Frontal cortex (tissue), 4 donors: ENCODE measurements around the gene AHCYL2. TPM values are rescaled to one million over a fixed set of nuclear protein-coding genes. Genes with fewer than 3 reads are reported as not detected.
"Not testable (repeated sequence)": the region's sequence is repeated elsewhere in the genome, so short reads cannot be mapped to it uniquely, and the experiment has no call there.

Experiments
- DNase-seq, 2 donors: peaks; one replicate each; pipeline ENCODE4 v3.0.0; 2012; ENCODE audit warnings: low spot score in 2 of 2
- FAIRE-seq: peaks from 2 replicates; lab custom pipeline; 2012; peaks lifted over from hg19 to GRCh38; lab: Jason Lieb, UNC
- total RNA-seq: library from RNA; depleted of rRNA; stranded (reverse); fragments of >200 nt; gene quantifications from one replicate; pipeline ENCODE4 v1.2.3, GENCODE V29; 2014
- donor health status: control.
- donor health status: control.
- donor health status: control.

AHCYL2 gene
- total RNA-seq, 1 donor from 2014 or later, result 15.9 TPM

- no peak for FAIRE-seq
- no peak for DNase-seq
Measured at GRCh38 chr7:129394982-129395914, 170.4 kb downstream of the AHCYL2 start.

DNA sequence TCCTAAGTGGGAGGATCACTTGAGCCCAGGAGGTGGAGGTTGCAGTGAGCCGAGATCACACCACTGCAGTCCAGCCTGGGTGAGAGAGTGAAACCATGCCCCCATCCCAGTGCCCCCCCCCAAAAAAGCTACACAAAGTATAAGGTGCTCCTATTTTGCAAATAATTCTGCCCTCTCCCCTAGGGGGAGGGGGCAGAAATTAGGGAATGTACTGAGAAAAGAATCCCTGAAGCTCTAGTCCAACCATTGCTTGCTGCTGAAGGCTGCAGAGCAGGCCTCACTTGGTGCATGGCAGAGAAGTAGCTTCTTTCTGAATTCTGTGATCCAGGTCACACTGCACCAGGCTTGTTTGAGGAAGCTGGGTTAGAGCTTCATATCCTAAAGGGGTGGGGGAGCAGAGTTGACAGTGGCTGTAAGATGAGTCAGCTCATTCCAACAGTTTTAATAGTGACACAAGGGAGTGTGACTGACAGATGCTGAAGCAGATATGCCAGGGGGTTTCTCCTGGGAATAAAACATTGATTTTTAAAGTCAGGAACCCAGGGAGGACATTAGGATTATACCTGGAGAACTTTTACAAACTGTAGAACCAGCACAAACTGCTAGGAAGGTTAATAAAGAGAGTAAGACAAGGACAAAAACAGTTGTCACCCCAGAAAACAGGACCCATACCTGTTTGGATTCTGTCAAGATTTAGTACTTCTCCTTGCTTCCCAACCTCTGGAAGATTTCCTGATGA lies 176.6 kb downstream of the AHCYL2 start:
- FAIRE-seq (no peak), DNase-seq (no peak)

DNA sequence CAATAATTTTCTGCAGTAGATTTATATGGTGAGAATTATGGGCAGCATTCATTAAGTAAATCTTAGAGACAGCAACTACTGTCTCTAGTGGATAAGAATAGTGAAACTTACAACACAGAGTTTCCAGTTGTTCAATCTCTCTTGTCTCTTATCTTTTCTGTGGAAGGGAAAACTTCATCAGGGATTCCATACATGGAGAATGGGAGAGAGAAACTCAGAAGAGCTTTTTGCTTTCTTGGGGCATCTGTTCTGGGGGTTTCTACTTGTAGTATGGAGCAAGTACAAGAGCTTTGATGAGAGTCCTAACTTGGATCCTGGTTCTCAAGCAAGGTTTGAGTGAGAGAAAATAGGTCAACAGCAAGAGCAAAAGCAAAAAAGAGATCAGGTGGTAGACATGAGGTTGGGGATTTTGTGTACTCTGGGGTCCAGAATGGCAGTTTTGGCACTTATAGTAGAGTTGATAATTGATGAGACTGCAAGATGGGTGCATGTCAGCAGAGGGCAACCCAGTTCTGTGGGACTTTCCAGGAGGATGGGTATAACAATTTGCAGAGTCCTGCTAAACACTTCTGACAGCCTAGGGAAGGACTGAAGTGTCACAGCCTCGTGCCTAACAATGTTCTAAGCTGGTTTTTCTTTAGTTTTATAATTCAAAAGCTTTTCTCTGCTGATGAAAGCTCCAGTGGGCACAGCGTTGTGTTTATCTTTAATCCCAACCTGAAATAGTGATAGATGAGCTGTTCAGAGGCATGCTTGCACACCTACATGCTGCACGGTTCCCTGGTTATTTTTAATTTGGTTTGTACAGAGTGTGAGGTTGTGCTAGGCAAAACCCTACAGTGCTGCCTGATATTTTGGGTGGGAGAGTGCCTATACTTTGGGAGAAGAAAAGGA lies 177.4 kb downstream of the AHCYL2 start:
- DNase-seq (no peak), FAIRE-seq (no peak)

DNA sequence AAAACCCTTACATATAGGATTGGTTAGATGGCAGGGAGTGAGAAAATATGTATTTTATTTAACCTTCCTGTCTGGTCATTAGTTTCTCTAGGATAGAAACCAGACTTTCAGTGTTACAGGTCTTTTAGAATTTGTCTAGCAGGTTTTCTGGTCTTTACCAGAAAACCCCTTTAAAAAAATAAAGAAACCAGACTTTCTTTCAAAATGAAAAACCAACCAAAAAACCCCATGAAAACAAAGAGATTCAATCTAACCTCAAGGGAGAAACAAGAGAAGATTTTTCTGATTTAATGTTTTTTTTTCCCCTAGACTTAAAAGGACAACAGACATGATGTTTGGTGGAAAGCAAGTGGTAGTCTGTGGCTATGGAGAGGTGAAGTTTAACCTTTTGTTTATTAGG lies 180.7 kb downstream of the AHCYL2 start:
- DNase-seq, result no peak
- FAIRE-seq, result no peak

GRCh38 chr7:129410238-129410637 lies 185.4 kb downstream of the AHCYL2 start:
- not testable (repeated sequence) for DNase-seq, FAIRE-seq

- DNase-seq (no peak), FAIRE-seq (no peak)
Measured at GRCh38 chr7:129412501-129412900, 187.7 kb downstream of the AHCYL2 start.

- FAIRE-seq (no peak), DNase-seq (no peak)
Measured at GRCh38 chr7:129417073-129417472, 192.2 kb downstream of the AHCYL2 start.

DNA sequence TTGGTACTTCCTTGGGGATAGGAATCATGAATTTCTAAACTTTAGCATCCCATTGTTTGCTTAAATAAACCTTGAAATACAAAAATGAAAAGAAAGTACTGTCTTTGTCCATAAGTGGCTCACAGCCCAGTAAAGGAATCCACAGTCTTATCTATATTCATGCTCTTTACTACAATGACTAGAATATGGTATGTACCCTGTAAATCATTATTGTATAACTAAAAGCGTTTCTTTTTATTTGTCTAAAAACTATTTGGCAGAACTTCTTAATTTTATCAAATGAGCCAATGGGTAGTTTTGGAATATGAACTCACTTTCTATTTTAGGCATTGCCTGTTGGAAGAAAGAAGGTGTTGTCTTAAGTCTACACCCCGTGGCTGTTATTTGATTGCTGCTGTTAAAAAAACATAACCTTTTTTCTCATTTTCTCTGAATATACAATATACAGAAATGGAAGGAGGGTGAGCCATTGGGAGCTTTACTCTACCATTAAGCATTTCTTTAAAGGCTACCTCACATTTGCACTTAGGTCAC lies 197.0 kb downstream of the AHCYL2 start:
- FAIRE-seq, result no peak
- DNase-seq, result no peak

DNA sequence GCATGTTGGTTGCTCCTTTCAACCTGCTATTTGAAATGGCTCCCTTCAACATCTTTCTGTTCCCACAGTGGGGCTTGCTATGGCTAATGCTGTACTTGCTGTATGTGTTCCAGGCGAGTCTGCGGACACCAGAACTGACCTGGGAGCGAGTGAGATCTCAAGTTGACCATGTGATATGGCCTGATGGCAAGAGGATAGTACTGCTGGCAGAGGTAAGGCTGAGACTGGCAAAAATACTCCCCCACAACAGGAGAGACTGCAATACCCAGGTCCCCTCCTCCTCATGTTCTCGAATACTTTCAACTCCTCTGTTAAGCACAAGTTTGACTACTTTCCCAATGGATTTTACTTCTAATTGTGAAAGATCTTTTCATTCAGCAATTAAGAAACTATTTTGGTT lies 197.9 kb downstream of the AHCYL2 start:
- FAIRE-seq (no peak), DNase-seq (no peak)

GRCh38 chr7:129423700-129424410 lies 199.0 kb downstream of the AHCYL2 start:
- no peak for DNase-seq
- no peak for FAIRE-seq

- DNase-seq, result no peak
- no peak for FAIRE-seq
Measured at GRCh38 chr7:129426482-129426881, 201.7 kb downstream of the AHCYL2 start.

DNA sequence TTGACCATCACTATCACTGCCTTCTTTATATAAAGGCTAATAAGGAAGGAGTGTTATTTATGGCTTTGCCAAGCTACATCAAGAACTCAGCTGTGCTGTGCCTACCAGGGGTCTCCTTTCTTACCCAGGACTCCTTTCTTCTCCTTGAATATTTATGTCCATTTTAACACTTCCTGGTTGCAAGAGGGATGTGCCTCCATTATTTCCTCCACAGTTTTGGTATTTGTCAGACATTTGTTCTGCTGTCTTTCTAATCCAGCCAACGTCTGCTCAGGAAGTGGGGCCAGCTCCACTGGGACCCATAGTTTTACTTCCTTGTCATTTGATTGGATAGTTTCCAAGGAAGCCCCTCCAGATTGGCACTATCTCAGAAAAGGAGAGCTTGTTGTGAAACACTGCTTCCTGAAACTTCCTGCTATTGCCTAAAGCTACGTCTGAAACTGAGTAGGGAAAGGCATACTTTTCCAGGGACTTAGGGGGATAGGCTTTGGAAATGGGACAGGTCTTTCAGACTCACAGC lies 202.8 kb downstream of the AHCYL2 start:
- DNase-seq (no peak), FAIRE-seq (no peak)

GRCh38 chr7:129431911-129432643 lies 207.2 kb downstream of the AHCYL2 start:
- FAIRE-seq, result no peak

GRCh38 chr7:129433847-129434674 lies 209.2 kb downstream of the AHCYL2 start, which contains the start of gene STRIP2:
Gene STRIP2, plus strand, starts transcription at chr7:129434432. Its CDS starts 41 bp downstream, at chr7:129434473.
- DNase-seq, result peak; percentile 90 to 92
- no peak for FAIRE-seq

More at GRCh38 chr7:129431911-129432643, 207.2 kb downstream of the AHCYL2 start:
- DNase-seq, result no peak

GRCh38 chr7:129434675-129435318 lies 210.0 kb downstream of the AHCYL2 start:
- FAIRE-seq, result no peak
- DNase-seq, result peak in 1 of 2 donors; percentile 18

- no peak for DNase-seq
- no peak for FAIRE-seq
Measured at GRCh38 chr7:129435414-129435829, 210.6 kb downstream of the AHCYL2 start.
